HCT116 (cell line): Measurements from ENCODE around the gene DUSP3.

ENCODE experiments used
- CTCF ChIP-seq, 3 experiments: fragments of 200-600 bp in 1 of 3; sonication (generic) in 1 of 3; IDR thresholded peaks in 2 of 3; conservative IDR thresholded peaks in 1 of 3; 2 replicates each; pipeline ENCODE4 v1.5.1; 2012 to 2017; ENCODE audit warnings: low read depth in 2 of 3, low read length in 2 of 3, antibody characterized with exemption in 1 of 3, borderline replicate concordance in 1 of 3, control low read depth in 1 of 3, mild to moderate bottlenecking in 1 of 3, mixed read lengths in 1 of 3, mixed run types in 1 of 3, moderate library complexity in 1 of 3; ENCODE audit not compliant: insufficient read depth in 1 of 3
- MAX ChIP-seq: IDR thresholded peaks from 2 replicates; pipeline ENCODE4 v1.6.1; 2012
- POLR2A ChIP-seq: IDR thresholded peaks from 2 replicates; pipeline ENCODE4 v1.7.0; 2011; ENCODE audit warnings: borderline replicate concordance; ENCODE audit not compliant: insufficient read depth, insufficient read length; ENCODE audit errors: extremely low read depth
- POLR2AphosphoS5 ChIP-seq: IDR thresholded peaks from 2 replicates; pipeline ENCODE4 v1.6.1; 2011; ENCODE audit warnings: mild to moderate bottlenecking, low read depth, low read length, moderate library complexity
- RAD21 ChIP-seq: IDR thresholded peaks from 2 replicates; pipeline ENCODE4 v1.6.1; 2012; ENCODE audit warnings: low read depth, mild to moderate bottlenecking
- REST ChIP-seq: IDR thresholded peaks from 2 replicates; pipeline ENCODE4 v1.6.1; 2012; ENCODE audit warnings: low read depth
- SIN3A ChIP-seq: IDR thresholded peaks from 2 replicates; pipeline ENCODE4 v1.6.1; 2012; ENCODE audit warnings: low read depth
- SP1 ChIP-seq: IDR thresholded peaks from 2 replicates; pipeline ENCODE4 v1.6.1; 2012; ENCODE audit warnings: low read depth
- SRF ChIP-seq: IDR thresholded peaks from 2 replicates; pipeline ENCODE4 v1.6.1; 2012; ENCODE audit warnings: low read depth
- TCF7L2 ChIP-seq: IDR thresholded peaks from 2 replicates; pipeline ENCODE4 v1.7.0; 2011; ENCODE audit warnings: borderline replicate concordance, inconsistent platforms; ENCODE audit not compliant: insufficient read depth, insufficient read length; ENCODE audit errors: extremely low read depth
- YY1 ChIP-seq: IDR thresholded peaks from 2 replicates; pipeline ENCODE4 v1.6.1; 2011; ENCODE audit warnings: low read length, low read depth, moderate library complexity, mild to moderate bottlenecking; ENCODE audit not compliant: insufficient replicate concordance; ENCODE audit errors: extremely low read depth

- TF ChIP-seq CTCF (IDR thresholded peaks at IDR 0.05 in 2 of 3, conservative IDR thresholded peaks at IDR 0.05 in 1 of 3; ENCODE audit: borderline replicate concordance in 1 of 3, insufficient read depth in 1 of 3, low read depth in 2 of 3, low read length in 2 of 3): no peak
- no peak for TF ChIP-seq MAX
- no peak for TF ChIP-seq RAD21
- no peak for TF ChIP-seq TCF7L2
- no peak for TF ChIP-seq REST
- TF ChIP-seq SRF: no peak
- no peak for TF ChIP-seq SP1
- no peak for TF ChIP-seq POLR2AphosphoS5
- no peak for TF ChIP-seq POLR2A
- TF ChIP-seq SIN3A: no peak
- TF ChIP-seq YY1: no peak
Observed at GRCh38 chr17:43741636-43742035, 37.1 kb downstream of the DUSP3 start.
